HEK293 (cell line): ENCODE measurements around the gene SEMA4C.

Experiments used
- KLF16 ChIP-seq: fragments of 450-650 bp; formaldehyde crosslinking; IDR thresholded peaks from 2 replicates; pipeline ENCODE4 v1.5.1; 2017; ENCODE audit warnings: missing biosample characterization, missing genetic modification characterization
- ZBTB21 ChIP-seq: fragments of 450-650 bp; formaldehyde crosslinking; IDR thresholded peaks from 2 replicates; pipeline ENCODE4 v1.5.1; 2017; ENCODE audit warnings: missing biosample characterization, missing genetic modification characterization
- ZEB2 ChIP-seq: fragments of 450-650 bp; formaldehyde crosslinking; IDR thresholded peaks from 2 replicates; pipeline ENCODE4 v1.5.1; 2016; ENCODE audit warnings: missing biosample characterization, missing genetic modification characterization
- ZFP3 ChIP-seq: fragments of 450-650 bp; formaldehyde crosslinking; IDR thresholded peaks from 2 replicates; pipeline ENCODE4 v1.5.1; 2016; ENCODE audit warnings: low read depth, missing biosample characterization, missing genetic modification characterization
- ZNF138 ChIP-seq: fragments of 450-650 bp; formaldehyde crosslinking; IDR thresholded peaks from 2 replicates; pipeline ENCODE4 v1.5.1; 2016; ENCODE audit warnings: missing biosample characterization, missing genetic modification characterization, borderline replicate concordance
- ZNF324 ChIP-seq: fragments of 450-650 bp; formaldehyde crosslinking; IDR thresholded peaks from 2 replicates; pipeline ENCODE4 v1.5.1; 2016; ENCODE audit warnings: missing biosample characterization, missing genetic modification characterization
- ZNF404 ChIP-seq: fragments of 450-650 bp; formaldehyde crosslinking; IDR thresholded peaks from 2 replicates; pipeline ENCODE4 v1.5.1; 2017; ENCODE audit warnings: missing biosample characterization, missing genetic modification characterization
- ZNF548 ChIP-seq: fragments of 450-650 bp; formaldehyde crosslinking; IDR thresholded peaks from 2 replicates; pipeline ENCODE4 v1.5.1; 2016; ENCODE audit warnings: missing biosample characterization, missing genetic modification characterization
- ZNF549 ChIP-seq: fragments of 450-650 bp; IDR thresholded peaks from 2 replicates; pipeline ENCODE4 v1.5.1; 2018; ENCODE audit warnings: missing biosample characterization, missing genetic modification characterization, mild to moderate bottlenecking, inconsistent platforms, moderate library complexity
- ZNF560 ChIP-seq: fragments of 450-650 bp; formaldehyde crosslinking; IDR thresholded peaks from 2 replicates; pipeline ENCODE4 v1.5.1; 2017; ENCODE audit warnings: missing biosample characterization, missing genetic modification characterization, borderline replicate concordance
- ZNF629 ChIP-seq: fragments of 450-650 bp; formaldehyde crosslinking; IDR thresholded peaks from 2 replicates; pipeline ENCODE4 v1.5.1; 2017; ENCODE audit warnings: missing biosample characterization, missing genetic modification characterization
- ZNF768 ChIP-seq: fragments of 450-650 bp; formaldehyde crosslinking; IDR thresholded peaks from 2 replicates; pipeline ENCODE4 v1.5.1; 2018; ENCODE audit warnings: missing biosample characterization, mild to moderate bottlenecking, missing genetic modification characterization
- TF ChIP-seq, protein P1 (sequence below): fragments of 450-650 bp; formaldehyde crosslinking; IDR thresholded peaks from 2 replicates; pipeline ENCODE4 v1.5.1; 2016; ENCODE audit warnings: missing biosample characterization, missing genetic modification characterization

DNA sequence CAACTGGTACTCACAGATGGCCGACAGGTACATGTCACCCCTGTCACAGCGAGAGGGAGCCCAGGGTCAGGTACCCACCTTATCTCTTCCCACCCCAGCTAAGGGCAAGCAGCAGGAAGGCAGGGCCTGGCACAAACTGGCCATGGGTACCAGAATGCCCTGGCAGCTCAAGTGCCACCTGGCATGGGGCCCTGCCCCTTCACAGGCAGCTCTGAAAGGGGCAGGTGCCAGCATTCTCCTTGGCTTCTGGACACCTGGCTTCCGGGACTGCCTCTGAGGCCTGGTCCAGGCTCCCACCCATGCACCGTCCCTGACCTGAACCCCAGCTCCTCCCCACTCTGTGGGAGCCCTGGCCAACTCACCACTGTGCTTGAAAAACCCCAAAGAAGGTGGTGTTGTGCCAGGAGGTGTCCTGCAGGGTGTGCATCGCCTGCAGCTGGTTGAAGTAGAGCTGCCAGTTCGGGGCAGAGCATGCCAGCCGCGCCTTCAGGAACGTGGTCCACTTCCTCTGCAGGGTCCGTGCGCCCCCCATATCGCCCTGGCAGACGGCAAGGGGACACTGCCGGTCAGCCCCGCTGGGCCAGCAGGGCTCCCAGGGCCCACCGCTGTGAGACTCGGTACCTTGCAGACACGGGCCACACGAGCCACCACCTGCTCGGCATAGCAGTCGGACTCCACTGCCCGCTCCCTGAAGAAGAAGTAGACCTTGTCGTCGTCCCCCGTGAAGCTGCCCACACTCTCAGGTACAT is 5.4 kb downstream of the SEMA4C start:
- TF ChIP-seq ZFP3 (tag by site-specific recombination) (no peak), ZNF549 (tag by site-specific recombination) (no peak), KLF16 (tag by site-specific recombination) (no peak), ZEB2 (no peak), ZNF548 (tag by site-specific recombination) (no peak), ZNF324 (tag by site-specific recombination) (no peak), ZNF404 (no peak), ZNF138 (no peak), ZBTB21 (no peak), ZNF629 (tag by site-specific recombination) (no peak), ZNF768 (tag by site-specific recombination) (no peak), ZNF560 (tag by site-specific recombination) (no peak)
- TF ChIP-seq, protein P1, sequence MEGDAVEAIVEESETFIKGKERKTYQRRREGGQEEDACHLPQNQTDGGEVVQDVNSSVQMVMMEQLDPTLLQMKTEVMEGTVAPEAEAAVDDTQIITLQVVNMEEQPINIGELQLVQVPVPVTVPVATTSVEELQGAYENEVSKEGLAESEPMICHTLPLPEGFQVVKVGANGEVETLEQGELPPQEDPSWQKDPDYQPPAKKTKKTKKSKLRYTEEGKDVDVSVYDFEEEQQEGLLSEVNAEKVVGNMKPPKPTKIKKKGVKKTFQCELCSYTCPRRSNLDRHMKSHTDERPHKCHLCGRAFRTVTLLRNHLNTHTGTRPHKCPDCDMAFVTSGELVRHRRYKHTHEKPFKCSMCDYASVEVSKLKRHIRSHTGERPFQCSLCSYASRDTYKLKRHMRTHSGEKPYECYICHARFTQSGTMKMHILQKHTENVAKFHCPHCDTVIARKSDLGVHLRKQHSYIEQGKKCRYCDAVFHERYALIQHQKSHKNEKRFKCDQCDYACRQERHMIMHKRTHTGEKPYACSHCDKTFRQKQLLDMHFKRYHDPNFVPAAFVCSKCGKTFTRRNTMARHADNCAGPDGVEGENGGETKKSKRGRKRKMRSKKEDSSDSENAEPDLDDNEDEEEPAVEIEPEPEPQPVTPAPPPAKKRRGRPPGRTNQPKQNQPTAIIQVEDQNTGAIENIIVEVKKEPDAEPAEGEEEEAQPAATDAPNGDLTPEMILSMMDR (tag by site-specific recombination), result no peak
